Caco-2 (cell line): Measurements from ENCODE around the gene PAIP2B. TPM values are rescaled to one million over a fixed set of nuclear protein-coding genes. Genes with fewer than 3 reads are reported as not detected.
"Not testable (repeated sequence)": the region's sequence is repeated elsewhere in the genome, so short reads cannot be mapped to it uniquely, and the experiment has no call there.

Source experiments
- BruUV-seq: library from RNA; stranded (reverse); fragments of 400-500 nt; replicated peaks from 2 replicates; lab custom pipeline; 2021; lab: Mats Ljungman, UMichigan
- CTCF ChIA-PET: fragments of 300-600 bp; sonication (Branson Sonifier 250); formaldehyde crosslinking; loops from one replicate; lab custom pipeline; 2022; ENCODE audit warnings: antibody characterized with exemption; lab: Charles Lee
- POLR2A ChIA-PET: fragments of 300-600 bp; sonication (Branson Sonifier 250); formaldehyde crosslinking; loops from one replicate; lab custom pipeline; 2022; ENCODE audit warnings: antibody characterized with exemption; lab: Charles Lee
- DNase-seq, 2 experiments: peaks; one replicate each; pipeline versions ENCODE4 v3.0.0 to v3.0.0-alpha.2; 2020 to 2022
- H3K27me3 ChIP-seq: replicated peaks from 2 replicates; pipeline ENCODE4 v1.6.0; 2011; ENCODE audit warnings: low read length; ENCODE audit not compliant: control insufficient read depth, insufficient read depth
- H3K36me3 ChIP-seq: 2 replicates; pipeline ENCODE4 v1.5.1; 2011; ENCODE audit warnings: low read length; ENCODE audit not compliant: control insufficient read depth, insufficient read depth
- H3K4me1 ChIP-seq: fragments of 250-450 bp; sonication (Bioruptor Pico); 2 replicates; pipeline ENCODE4 v1.5.1; 2020; ENCODE audit warnings: mild to moderate bottlenecking
- H3K4me3 ChIP-seq: 2 replicates; pipeline ENCODE4 v1.5.1; 2011; ENCODE audit warnings: low read depth, mild to moderate bottlenecking, control low read depth, low read length
- H3K9me3 ChIP-seq: fragments of 250-450 bp; sonication (Bioruptor Pico); 2 replicates; pipeline ENCODE4 v1.5.1; 2020; ENCODE audit warnings: mild to moderate bottlenecking, moderate library complexity
- H3K27ac Mint-ChIP-seq: one replicate; pipeline ENCODE4 v1.8.0; 2022; ENCODE audit warnings: mixed read lengths; ENCODE audit not compliant: unreplicated experiment
- H3K27me3 Mint-ChIP-seq: one replicate; pipeline ENCODE4 v1.8.0; 2022; ENCODE audit warnings: mixed read lengths; ENCODE audit not compliant: insufficient read depth, unreplicated experiment
- H3K36me3 Mint-ChIP-seq: one replicate; pipeline ENCODE4 v1.8.0; 2022; ENCODE audit warnings: mild to moderate bottlenecking, mixed read lengths; ENCODE audit not compliant: insufficient read depth, unreplicated experiment
- H3K4me1 Mint-ChIP-seq: one replicate; pipeline ENCODE4 v1.8.0; 2022; ENCODE audit warnings: low read depth, mixed read lengths; ENCODE audit not compliant: unreplicated experiment
- H3K4me3 Mint-ChIP-seq: one replicate; pipeline ENCODE4 v1.8.0; 2022; ENCODE audit warnings: mild to moderate bottlenecking, moderate library complexity, mixed read lengths; ENCODE audit not compliant: unreplicated experiment
- H3K9me3 Mint-ChIP-seq: one replicate; pipeline ENCODE4 v1.8.0; 2022; ENCODE audit warnings: mixed read lengths; ENCODE audit not compliant: unreplicated experiment
- intact Hi-C: fragments of 100-400 bp; cut with micrococcal nuclease; formaldehyde crosslinking; loops from one replicate; pipeline ENCODE4 v1.10.0; 2022; ENCODE audit not compliant: unreplicated experiment
- total RNA-seq: library from RNA; stranded (reverse); gene quantifications from 2 replicates; pipeline ENCODE4 v1.2.3, GENCODE V29; 2022
- TF ChIP-seq, protein P1 (sequence below), 2 experiments: fragments of 200-600 bp in 1 of 2; IDR thresholded peaks; 1 replicate in 1 of 2; 2 replicates in 1 of 2; pipeline versions ENCODE4 v1.5.1 to v1.8.0; 2011 to 2022; ENCODE audit warnings: antibody characterized with exemption in 1 of 2, control low read depth in 1 of 2, inconsistent platforms in 1 of 2, low read depth in 1 of 2, low read length in 1 of 2, mild to moderate bottlenecking in 1 of 2, moderate library complexity in 1 of 2; ENCODE audit not compliant: insufficient read depth in 1 of 2, severe bottlenecking in 1 of 2, unreplicated experiment in 1 of 2

The PAIP2B gene
- total RNA-seq, 1 experiment from 2014 or later, result 9.9 TPM

- Mint-ChIP-seq H3K27ac (no peak overlapping the region), H3K9me3 (peaks cover 15% of the 10 kb centered on the region), H3K4me3 (no peak overlapping the region), H3K4me1 (no peaks in the 10 kb centered on the region), H3K27me3 (no peaks in the 10 kb centered on the region), H3K36me3 (no peaks in the 10 kb centered on the region)
- intact Hi-C loops, result loop anchor here (1.0 kb wide), 2 partner anchors 34 to 91 kb away; no protein-coding TSS in a partner anchor
- no TSS peak for BruUV-seq
- Histone ChIP-seq H3K4me3 (no peak overlapping the region), H3K36me3 (no peaks in the 10 kb centered on the region), H3K27me3 (no peaks in the 10 kb centered on the region), H3K9me3 (no peaks in the 10 kb centered on the region), H3K4me1 (no peaks in the 10 kb centered on the region)
- ChIA-PET POLR2A (no interaction called here), CTCF (interaction anchor here (0.7 to 1.2 kb wide), 3 partner anchors 34 to 90 kb away, joined by 3 to 7 read pairs (median 4); partner anchors contain the start of gene PAIP2B)
- DNase-seq, result peak in 1 of 2 experiments; percentile 37
- TF ChIP-seq, protein P1, sequence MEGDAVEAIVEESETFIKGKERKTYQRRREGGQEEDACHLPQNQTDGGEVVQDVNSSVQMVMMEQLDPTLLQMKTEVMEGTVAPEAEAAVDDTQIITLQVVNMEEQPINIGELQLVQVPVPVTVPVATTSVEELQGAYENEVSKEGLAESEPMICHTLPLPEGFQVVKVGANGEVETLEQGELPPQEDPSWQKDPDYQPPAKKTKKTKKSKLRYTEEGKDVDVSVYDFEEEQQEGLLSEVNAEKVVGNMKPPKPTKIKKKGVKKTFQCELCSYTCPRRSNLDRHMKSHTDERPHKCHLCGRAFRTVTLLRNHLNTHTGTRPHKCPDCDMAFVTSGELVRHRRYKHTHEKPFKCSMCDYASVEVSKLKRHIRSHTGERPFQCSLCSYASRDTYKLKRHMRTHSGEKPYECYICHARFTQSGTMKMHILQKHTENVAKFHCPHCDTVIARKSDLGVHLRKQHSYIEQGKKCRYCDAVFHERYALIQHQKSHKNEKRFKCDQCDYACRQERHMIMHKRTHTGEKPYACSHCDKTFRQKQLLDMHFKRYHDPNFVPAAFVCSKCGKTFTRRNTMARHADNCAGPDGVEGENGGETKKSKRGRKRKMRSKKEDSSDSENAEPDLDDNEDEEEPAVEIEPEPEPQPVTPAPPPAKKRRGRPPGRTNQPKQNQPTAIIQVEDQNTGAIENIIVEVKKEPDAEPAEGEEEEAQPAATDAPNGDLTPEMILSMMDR (IDR thresholded peaks at IDR 0.05; ENCODE audit: insufficient read depth in 1 of 2, low read depth in 1 of 2, low read length in 1 of 2, severe bottlenecking in 1 of 2, unreplicated experiment in 1 of 2), result peak; percentile 25 to 44
Observed at GRCh38 chr2:71190656-71191569, 36.0 kb downstream of the PAIP2B start.

- Mint-ChIP-seq H3K9me3 (no peaks in the 10 kb centered on the region), H3K36me3 (no peaks in the 10 kb centered on the region), H3K27me3 (no peaks in the 10 kb centered on the region), H3K4me3 (no peak overlapping the region), H3K4me1 (no peaks in the 10 kb centered on the region), H3K27ac (no peak overlapping the region)
- TF ChIP-seq, protein P1 (IDR thresholded peaks at IDR 0.05; ENCODE audit: insufficient read depth in 1 of 2, low read depth in 1 of 2, low read length in 1 of 2, severe bottlenecking in 1 of 2, unreplicated experiment in 1 of 2), result no peak
- no TSS peak for BruUV-seq
- no peaks in the 10 kb centered on the region for H3K9me3 ChIP-seq
- H3K36me3 ChIP-seq, result no peaks in the 10 kb centered on the region
- no peaks in the 10 kb centered on the region for H3K4me1 ChIP-seq
- no peaks in the 10 kb centered on the region for H3K27me3 ChIP-seq
- ChIA-PET POLR2A (no interaction called here), CTCF (no interaction called here)
- DNase-seq, result no peak
- no peak overlapping the region for H3K4me3 ChIP-seq
- intact Hi-C loops, result no loop called here
Observed at GRCh38 chr2:71187589-71187988, 39.3 kb downstream of the PAIP2B start.

GRCh38 chr2:71186973-71187372, 39.9 kb downstream of the PAIP2B start:
- ChIA-PET CTCF (no interaction called here), POLR2A (no interaction called here)
- no peaks in the 10 kb centered on the region for H3K4me1 ChIP-seq
- TF ChIP-seq, protein P1 (IDR thresholded peaks at IDR 0.05; ENCODE audit: insufficient read depth in 1 of 2, low read depth in 1 of 2, low read length in 1 of 2, severe bottlenecking in 1 of 2, unreplicated experiment in 1 of 2), result no peak
- Mint-ChIP-seq H3K36me3 (no peaks in the 10 kb centered on the region), H3K27me3 (no peaks in the 10 kb centered on the region), H3K27ac (no peak overlapping the region), H3K4me3 (no peak overlapping the region), H3K9me3 (no peaks in the 10 kb centered on the region), H3K4me1 (no peaks in the 10 kb centered on the region)
- H3K9me3 ChIP-seq, result no peaks in the 10 kb centered on the region
- intact Hi-C loops, result no loop called here
- no TSS peak for BruUV-seq
- H3K4me3 ChIP-seq, result no peak overlapping the region
- no peaks in the 10 kb centered on the region for H3K27me3 ChIP-seq
- H3K36me3 ChIP-seq, result no peaks in the 10 kb centered on the region; the same call in 1 of the 2 replicates
- DNase-seq, result no peak

DNA sequence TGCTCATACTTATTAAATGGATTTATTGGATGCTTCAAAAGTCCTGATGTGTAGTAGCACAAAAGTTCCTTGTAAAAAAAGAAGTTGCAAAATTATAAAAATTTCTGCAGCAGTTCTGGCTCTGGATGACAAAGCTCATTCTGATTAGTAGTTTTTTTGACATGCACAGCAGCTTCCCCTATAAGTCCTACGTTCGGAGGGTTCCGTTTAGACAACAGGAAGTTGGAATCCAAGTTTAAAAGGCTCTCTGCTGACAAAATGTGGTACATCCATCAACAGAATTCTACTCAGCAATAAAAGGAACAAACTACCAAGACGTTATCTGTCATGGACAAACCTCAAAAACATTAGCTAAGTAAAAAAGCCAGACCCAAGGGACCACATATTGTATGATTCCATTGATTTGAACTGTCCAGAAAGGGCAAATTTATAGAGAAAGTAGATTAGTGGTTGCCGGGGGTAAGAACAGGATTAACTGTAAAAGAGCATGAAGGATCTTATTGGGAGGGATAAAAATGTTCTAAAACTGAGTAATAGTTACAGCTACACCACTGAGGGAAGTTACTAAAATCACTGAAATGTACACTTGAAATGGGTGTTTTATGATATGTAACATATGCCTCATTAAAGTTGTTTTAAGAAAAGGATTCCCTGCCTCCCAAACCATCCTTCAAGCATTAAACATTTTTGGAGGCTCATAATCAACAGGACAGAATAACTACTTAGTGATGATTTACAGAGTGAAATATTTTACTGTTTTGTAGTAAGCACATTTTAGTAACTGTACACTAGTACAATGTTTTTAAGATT, 43.4 kb downstream of the PAIP2B start:
- H3K4me1 ChIP-seq, H3K36me3 Mint-ChIP-seq, H3K9me3 ChIP-seq, H3K36me3 ChIP-seq, DNase-seq, BruUV-seq, H3K9me3 Mint-ChIP-seq, H3K27me3 Mint-ChIP-seq, H3K27me3 ChIP-seq, POLR2A ChIA-PET, H3K4me3 Mint-ChIP-seq, CTCF ChIA-PET, intact Hi-C loops, H3K4me1 Mint-ChIP-seq, H3K4me3 ChIP-seq, H3K27ac Mint-ChIP-seq: not testable (repeated sequence)
